ENCODE results near the gene RPL18A.

RPL18A gene

GRCh38 chr19:17902701-17903100, 43.0 kb downstream of the RPL18A start:
- Histone ChIP-seq H3K27me3 (ENCODE audit: control insufficient read depth in 5 of 5, insufficient read depth in 4 of 5, low read length in 5 of 5) (peaks cover 0 to 8% (median 0%) of the 10 kb centered on the region in 5 donors), H3K9ac (ENCODE audit: low read length in 5 of 5) (no peak overlapping the region), H3K36me3 (ENCODE audit: control insufficient read depth in 5 of 5, insufficient read depth in 5 of 5, low read length in 5 of 5) (no peaks in the 10 kb centered on the region), H3K4me1 (ENCODE audit: control insufficient read depth in 5 of 5, insufficient read depth in 5 of 5, low read length in 5 of 5) (no peaks in the 10 kb centered on the region), H3K27ac (ENCODE audit: low read depth, low read length) (no peak overlapping the region), H3K4me3 (ENCODE audit: low read depth in 1 of 5, low read length in 5 of 5) (no peak overlapping the region), H3K9me3 (ENCODE audit: control insufficient read depth in 5 of 5, low read length in 5 of 5) (peaks cover 0 to 2% (median 0%) of the 10 kb centered on the region in 5 donors)

GRCh38 chr19:17908244-17908643, 48.5 kb downstream of the RPL18A start:
- H3K36me3 ChIP-seq (ENCODE audit: control insufficient read depth in 5 of 5, insufficient read depth in 5 of 5, low read length in 5 of 5) = no peaks in the 10 kb centered on the region
- no peak overlapping the region for H3K27ac ChIP-seq (ENCODE audit: low read depth, low read length)
- H3K4me3 ChIP-seq (ENCODE audit: low read depth in 1 of 5, low read length in 5 of 5) = no peak overlapping the region
- H3K9ac ChIP-seq (ENCODE audit: low read length in 5 of 5) = no peak overlapping the region
- H3K4me1 ChIP-seq (ENCODE audit: control insufficient read depth in 5 of 5, insufficient read depth in 5 of 5, low read length in 5 of 5) = no peaks in the 10 kb centered on the region
- peaks cover 0 to 12% (median 7%) of the 10 kb centered on the region in 5 donors for H3K9me3 ChIP-seq (ENCODE audit: control insufficient read depth in 5 of 5, low read length in 5 of 5)
- H3K27me3 ChIP-seq (ENCODE audit: control insufficient read depth in 5 of 5, insufficient read depth in 4 of 5, low read length in 5 of 5) = peaks cover 0 to 6% (median 0%) of the 10 kb centered on the region in 5 donors

GRCh38 chr19:17909003-17909732, 49.5 kb downstream of the RPL18A start:
- Histone ChIP-seq H3K27ac (ENCODE audit: low read depth, low read length) (no peak overlapping the region), H3K4me1 (ENCODE audit: control insufficient read depth in 5 of 5, insufficient read depth in 5 of 5, low read length in 5 of 5) (no peaks in the 10 kb centered on the region), H3K9me3 (ENCODE audit: control insufficient read depth in 5 of 5, low read length in 5 of 5) (peaks cover 0 to 16% (median 9%) of the 10 kb centered on the region in 5 donors), H3K9ac (ENCODE audit: low read length in 5 of 5) (no peak overlapping the region), H3K4me3 (ENCODE audit: low read depth in 1 of 5, low read length in 5 of 5) (no peak overlapping the region), H3K36me3 (ENCODE audit: control insufficient read depth in 5 of 5, insufficient read depth in 5 of 5, low read length in 5 of 5) (no peaks in the 10 kb centered on the region), H3K27me3 (ENCODE audit: control insufficient read depth in 5 of 5, insufficient read depth in 4 of 5, low read length in 5 of 5) (peaks cover 0 to 6% (median 0%) of the 10 kb centered on the region in 5 donors)

- H3K27me3 ChIP-seq (ENCODE audit: control insufficient read depth in 5 of 5, insufficient read depth in 4 of 5, low read length in 5 of 5) = peaks cover 0 to 6% (median 0%) of the 10 kb centered on the region in 5 donors
- no peaks in the 10 kb centered on the region for H3K4me1 ChIP-seq (ENCODE audit: control insufficient read depth in 5 of 5, insufficient read depth in 5 of 5, low read length in 5 of 5)
- no peak overlapping the region for H3K27ac ChIP-seq (ENCODE audit: low read depth, low read length)
- no peak overlapping the region for H3K9ac ChIP-seq (ENCODE audit: low read length in 5 of 5)
- H3K9me3 ChIP-seq (ENCODE audit: control insufficient read depth in 5 of 5, low read length in 5 of 5) = peaks cover 0 to 16% (median 9%) of the 10 kb centered on the region in 5 donors
- no peaks in the 10 kb centered on the region for H3K36me3 ChIP-seq (ENCODE audit: control insufficient read depth in 5 of 5, insufficient read depth in 5 of 5, low read length in 5 of 5)
- no peak overlapping the region for H3K4me3 ChIP-seq (ENCODE audit: low read depth in 1 of 5, low read length in 5 of 5)
These were observed 51.2 kb downstream of the RPL18A start for GRCh38 chr19:17910791-17911360.
